Hematopoietic multipotent progenitor cell treated with erythropoietin and hydrocortisone succinate and interleukin-3 and kit ligand, for 4 days (in vitro differentiated cells): ENCODE measurements around the gene SNX18.
"Not testable (repeated sequence)": the region's sequence is repeated elsewhere in the genome, so short reads cannot be mapped to it uniquely, and the experiment has no call there.

Experiments used
- DNase-seq: peaks from one replicate; pipeline ENCODE4 v3.0.0-alpha.2; 2015

The SNX18 gene

DNA sequence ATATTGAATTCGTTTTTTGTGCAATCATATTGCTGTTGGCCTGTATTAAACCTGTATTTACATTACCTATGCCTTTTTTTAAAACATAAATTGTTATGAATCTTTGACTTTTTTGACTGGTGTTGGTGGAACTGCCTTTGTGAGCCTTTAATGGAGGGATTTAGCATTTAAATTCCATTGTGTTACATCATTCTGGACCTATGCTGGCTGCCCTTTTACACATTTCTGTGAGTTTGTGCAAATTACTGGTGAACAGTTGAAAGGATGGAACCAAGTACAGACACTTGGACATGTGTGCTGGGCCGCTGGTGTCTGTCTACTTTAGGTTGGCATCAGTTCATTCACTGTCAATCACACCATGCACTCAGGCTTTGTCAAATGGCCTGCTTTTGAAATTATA is 3.4 kb downstream of the SNX18 start:
- DNase-seq: no peak

DNA sequence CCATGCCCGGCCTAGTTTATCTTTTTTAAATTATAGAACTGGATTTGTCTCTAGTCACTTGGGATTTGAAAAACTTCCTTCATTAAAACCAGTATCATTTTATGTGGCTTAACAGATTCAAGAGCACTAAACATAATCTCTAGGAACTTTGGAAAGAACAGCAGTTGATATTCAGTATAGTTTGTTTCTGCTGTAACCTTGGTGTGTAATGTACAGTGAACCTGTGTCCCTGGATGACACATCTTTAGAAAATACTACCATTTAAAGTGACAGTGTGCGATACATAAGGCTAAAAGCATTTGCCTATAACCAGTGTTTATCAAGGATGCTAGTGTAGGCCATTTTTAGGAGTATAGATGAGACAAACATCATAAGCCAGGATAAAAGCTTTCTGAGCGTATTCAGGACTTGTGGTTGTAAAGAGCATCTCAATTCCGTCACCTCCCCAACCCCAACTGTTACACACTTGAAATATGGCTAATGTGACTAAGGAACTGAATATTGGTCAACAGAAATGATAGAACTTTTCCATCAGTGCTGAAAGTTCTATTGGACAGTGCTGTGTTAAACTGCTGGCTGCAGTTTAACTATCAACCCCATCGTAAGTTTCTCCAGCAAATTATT is 4.4 kb downstream of the SNX18 start:
- DNase-seq: no peak

DNA sequence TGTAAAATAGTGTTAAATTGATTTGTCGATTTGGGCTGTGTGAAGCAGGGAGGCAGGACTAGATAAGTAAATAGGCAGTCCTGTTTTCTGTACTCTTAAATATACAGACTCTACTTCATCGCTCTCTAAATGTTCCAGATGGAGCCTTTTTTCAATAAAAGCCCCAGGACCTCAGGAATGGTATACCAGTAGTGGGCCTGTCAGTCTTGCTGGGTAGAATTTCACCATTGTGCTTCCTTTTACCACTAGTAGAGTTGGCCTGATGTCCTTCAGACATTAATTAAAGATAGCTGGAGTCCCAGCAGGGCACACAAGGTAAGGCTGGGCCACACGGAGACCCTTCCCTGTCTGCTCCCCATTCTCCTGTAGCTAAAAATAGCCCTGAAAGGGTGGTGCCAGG is 6.0 kb downstream of the SNX18 start:
- no peak for DNase-seq

DNA sequence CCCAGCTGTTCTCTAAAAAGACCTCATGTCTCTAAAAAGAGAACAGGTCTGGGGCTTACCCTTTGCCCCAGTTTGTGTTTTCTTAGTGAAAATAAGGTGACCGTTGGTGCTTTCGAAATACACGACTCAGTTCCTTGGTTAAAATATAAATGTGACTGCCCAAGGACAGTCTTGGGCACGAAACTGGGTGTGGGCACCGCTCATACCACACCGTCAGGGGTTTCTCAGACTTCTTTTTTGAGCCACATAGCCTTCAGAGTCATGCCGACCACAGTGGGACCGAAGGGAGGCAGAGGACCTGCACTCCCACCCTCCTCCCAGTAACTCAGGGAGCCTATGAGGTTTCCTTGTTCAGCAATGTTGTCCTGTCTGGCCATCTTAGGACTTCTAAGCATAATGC is 6.5 kb downstream of the SNX18 start:
- DNase-seq: no peak

DNA sequence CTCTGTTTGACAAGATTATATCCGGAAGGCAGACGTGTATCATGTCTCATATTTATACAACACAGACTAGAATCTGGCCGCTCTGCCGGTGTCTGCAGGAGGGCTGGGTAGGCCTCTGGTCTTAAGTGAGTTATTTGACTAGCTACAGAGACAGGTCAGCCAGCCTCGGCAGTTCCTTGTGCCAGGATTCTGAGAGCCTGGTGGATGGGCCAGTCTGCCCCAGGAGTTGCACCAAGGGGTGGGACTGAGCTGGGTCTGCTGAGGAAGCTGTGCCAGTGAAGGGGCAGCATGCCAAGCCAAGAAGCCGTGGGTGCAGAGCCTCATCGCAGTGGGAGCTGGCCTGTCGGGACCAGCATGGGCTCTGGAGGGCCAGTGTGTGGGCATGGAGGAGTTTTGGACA is 7.1 kb downstream of the SNX18 start:
- no peak for DNase-seq

DNA sequence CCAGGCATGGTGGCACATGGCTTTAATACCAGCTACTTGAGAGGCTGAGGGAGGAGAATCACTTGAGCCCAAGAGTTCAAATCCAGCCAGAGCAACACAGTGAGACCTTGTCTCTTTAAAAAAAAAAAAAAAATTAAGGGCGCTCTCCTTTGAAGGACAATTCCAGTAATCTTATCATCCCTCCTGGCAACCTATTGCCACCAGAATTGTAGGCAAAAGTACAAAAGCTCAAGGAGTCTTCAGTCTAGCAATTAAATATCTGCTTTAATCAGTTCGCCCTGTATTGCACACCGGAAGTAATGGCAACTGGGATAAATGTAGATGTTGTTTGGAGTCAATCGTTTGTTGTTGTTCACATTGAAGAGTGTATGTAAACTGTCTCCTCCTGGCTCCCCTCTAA is 7.7 kb downstream of the SNX18 start:
- DNase-seq: no peak

DNA sequence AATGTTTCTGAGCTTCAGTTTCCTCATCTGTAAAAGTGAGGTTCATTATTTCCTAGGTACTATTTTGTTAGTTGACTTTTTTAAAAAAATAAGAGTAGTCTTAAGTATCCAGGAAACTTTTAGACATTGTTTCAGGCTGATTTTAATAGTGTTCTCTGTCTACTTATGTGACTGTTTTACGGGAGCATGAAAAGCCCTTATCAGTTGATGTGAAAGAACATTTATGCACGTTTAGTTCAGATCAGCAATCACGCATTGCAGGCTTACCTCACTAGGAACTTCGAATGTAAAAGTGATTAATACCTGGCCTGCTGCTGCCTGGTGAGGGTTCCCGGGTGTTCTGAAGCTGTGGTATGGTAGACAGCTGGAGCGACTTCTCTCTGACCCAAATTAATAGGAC is 8.1 kb downstream of the SNX18 start:
- no peak for DNase-seq

DNA sequence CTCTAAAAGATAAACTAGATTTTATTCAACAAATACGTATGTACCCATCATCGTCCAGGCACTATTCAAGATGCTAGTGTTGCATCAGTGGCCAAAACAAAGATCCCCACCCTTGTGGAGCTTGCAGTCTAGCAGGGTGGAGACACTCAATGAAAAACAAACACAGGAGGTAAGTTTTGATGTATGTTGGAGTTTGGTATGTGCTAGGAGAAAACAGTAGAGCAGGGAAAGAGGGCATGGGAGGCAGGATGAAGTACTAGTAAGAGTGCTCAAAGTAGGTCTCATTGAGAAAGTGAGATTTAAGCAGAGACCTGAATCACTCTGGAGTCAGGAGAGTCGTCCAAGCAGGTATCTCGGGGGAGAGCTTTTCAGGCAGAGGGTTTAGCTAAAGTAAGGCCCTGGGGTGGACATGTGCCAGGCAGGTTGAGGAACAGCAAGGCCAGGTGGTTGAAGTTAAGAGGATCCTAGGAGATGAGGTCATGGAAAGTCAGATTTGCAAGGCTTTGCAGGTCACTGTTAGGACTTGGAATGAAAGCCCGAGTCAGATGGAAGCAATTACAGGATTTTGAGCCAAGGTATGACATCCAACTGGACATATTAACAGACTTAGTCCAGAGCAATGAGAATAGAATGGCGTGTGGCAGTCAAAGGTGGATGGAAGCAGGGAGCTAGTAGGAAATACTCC is 9.2 kb downstream of the SNX18 start:
- no peak for DNase-seq

DNA sequence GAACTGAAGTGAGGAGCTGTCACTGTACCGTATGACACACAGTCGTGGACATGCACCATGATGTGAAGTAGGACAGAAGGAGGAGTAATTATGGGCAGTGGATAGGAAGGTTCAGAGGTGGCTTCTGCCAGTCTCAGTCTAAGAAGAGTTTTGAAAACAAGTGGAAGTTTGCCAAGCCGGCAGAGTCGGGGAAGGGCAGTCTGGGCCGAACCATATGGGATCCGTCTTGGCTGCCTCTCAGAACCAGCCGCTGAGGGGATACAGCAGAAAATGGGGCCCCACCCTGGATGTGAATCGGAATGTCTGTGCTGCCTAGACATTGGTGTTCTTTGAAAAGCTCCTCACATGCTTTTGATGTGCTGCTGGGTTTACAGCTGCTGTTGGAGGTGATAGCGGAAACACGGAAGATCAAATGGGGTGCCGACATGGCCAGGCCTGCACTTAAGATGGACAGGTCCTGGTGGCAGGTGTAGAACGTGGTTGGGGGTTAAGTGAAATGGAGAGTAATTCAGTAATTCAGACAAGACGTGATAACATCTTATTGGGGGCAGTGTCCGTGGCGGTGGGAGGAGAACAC is 11.2 kb downstream of the SNX18 start:
- DNase-seq: no peak

DNA sequence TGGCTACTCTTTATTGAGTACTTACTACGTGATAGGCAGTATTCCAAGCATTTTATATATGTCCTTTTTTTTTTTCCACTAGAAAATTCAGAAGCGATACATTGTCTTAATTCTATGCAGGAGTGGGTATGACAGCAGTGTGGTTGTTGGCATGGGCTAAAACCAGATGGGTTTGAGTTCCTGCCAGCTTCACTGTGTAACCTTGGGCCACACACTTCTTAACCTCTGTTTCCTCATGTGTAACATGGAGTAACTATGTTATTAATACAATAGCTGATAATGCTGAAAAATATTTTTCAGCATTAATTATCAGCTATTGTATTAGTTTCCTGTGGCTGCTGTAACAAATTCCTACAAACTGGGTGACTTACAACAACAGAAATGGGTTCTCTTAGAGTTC is 12.0 kb downstream of the SNX18 start:
- DNase-seq: no peak

DNA sequence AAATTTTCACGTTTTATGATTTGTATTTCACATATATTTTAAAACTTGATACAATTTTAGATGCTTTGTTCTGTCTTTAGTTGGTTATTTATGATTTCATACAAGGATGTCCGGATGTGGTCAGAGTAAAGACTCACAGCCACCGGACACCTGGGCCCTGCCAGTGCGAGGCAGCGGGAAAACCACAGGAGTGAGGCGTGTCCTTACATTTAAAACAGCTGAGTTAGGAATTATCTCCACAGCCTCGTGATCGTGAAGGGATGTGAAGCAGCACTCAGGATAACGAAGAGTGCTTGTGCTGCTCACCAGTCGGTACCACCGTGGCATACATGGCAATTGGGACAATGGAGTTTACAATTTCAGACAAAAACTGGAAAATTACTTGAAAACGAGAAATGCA is 14.0 kb downstream of the SNX18 start:
- DNase-seq: no peak

DNA sequence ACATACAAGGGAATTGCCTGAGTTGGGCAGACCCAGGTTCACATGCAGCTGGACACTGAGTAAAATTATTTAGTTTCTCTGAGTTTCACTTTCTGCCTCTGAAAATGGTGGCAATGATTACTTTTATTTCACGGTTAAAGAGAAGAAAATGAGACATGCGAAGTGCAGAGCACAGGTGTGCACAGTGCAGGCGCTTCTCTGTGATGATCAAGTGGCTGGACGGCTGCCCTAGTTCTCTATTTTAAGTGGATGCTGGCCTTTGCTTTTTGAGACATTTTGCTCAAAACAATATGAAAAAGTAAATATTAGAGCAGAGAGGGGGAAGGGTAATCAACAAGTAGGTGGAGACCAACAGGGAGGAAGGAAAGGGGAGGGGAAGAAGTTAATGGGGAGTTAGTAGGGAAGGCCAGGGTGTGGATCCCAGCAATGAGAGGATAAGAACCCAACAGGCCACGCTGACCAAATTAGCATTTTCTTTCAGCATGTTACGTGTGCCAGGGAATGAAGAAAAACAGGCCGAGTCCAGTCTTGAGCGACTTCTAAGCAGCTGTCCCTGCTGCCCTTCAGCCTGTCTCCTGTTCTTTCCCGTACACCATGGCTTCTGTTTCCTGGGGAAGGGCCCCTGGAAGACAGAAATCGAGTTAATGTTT is 16.1 kb downstream of the SNX18 start:
- DNase-seq: no peak

DNA sequence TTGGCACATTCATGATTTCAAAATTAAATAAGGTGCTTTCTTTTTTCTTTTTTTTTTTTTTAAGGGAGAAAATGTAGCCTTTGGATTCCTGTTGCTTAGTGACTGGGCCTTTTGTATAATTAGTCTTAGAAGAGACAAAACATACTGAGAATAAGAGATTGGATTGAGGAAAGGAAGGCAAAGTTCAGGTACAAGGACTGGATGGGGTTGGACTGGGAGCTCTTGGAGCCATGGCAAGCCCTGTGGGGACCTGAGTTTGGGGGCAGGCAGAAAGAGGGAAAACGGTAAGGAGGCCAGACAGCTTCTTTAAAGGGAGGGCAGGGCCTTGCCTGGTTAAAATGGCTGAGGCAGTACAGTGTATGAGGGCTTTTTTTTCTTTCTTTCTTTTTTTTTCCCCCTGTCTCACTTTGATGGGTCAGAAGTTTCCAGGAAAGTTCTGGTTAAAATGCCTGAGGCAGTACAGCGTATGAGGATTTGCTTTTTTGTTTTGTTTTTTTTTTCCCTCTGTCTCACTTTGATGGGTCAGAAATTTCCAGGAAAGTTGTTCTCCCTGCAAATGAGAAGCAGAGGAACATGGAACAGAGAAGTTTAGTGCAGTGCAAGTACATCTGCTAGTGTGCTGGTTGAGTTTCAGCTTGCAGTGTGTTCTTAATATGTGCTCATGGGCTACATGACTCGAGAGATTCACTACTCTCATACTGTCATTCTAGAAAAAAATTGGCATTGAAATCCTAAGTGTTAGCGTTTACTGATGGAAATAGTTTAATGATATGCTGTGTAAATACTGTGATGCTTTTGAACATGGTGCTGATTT is 16.8 kb downstream of the SNX18 start:
- DNase-seq: no peak

DNA sequence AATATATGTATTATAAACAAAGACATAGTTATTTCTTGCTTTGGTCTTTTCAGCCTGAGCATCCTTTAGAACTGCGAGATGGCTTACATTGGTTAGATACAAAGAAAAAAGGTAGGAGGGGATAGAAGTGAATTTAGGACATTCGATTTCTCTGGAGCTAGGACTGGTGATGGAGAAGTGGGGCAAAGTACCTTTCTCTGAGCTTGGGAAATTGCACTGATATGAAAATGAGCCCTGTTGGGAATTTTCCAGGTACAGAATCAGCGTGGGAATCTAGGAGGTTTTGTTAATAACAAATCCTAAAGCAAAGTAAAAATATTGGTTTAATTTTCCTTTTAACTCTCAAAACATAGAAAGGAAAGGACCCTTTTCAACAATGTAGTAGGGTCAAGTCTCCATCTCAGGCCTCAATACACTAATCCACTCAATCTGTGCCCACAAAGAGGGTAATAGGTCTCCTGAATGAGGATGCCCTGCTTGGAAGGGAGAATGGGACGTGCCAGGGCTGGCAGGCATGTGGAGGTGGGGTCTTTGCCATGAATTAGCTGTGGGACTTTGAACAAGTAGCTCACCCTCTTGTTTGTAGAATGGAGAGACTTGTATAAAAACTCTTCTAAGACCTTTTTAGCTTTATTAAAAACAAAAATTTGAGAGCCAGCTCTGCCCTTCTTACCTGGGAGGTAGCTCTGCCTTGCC is 17.7 kb downstream of the SNX18 start:
- DNase-seq: no peak

DNA sequence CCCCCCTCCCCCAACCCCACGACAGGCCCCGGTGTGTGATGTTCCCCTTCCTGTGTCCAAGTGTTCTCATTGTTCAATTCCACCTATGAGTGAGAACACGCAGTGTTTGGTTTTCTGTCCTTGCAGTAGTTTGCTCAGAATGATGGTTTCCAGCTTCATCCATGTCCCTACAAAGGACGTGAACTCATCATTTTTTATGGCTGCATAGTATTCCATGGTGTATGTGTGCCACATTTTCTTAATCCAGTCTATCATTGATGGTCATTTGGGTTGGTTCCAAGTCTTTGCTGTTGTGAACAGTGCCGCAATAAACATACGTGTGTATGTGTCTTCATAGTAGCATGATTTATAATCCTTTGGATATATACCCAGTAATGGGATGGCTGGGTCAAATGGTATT is 18.8 kb downstream of the SNX18 start:
- DNase-seq: not testable (repeated sequence)

DNA sequence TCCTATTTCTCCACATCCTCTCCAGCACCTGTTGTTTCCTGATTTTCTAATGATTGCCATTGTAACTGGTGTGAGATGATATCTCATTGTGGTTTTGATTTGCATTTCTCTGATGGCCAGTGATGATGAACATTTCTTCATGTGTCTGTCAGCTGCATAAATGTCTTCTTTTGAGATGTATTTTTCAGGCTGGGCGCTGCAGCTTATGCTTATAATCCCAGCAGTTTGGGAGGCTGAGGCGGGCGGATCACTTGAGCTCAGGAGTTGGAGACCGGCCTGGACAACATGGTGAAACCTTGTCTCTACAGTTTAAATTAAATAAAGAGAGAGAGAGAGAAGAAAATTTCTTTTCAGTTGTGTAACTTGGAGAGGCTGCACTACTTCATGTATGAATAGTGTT is 19.3 kb downstream of the SNX18 start:
- DNase-seq: not testable (repeated sequence)

DNA sequence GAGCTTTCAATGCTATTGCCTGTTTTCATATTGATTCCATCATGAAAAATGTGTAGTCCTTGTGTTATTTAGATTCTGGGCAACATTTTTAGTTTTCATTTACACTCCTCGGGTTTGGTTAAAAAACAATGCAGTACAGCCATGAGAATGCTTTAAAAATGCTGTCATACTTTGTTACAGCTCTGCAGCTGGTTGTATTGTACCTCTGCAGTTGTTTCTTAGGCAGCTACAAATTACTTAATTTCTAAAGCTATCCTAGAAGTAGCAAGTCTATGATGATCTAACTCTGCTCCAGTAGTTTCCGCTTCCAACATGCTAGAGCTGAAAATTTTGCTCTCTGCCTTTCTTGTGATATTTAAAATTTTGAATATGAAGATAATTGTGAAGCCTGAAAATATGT is 20.2 kb downstream of the SNX18 start:
- DNase-seq: no peak

DNA sequence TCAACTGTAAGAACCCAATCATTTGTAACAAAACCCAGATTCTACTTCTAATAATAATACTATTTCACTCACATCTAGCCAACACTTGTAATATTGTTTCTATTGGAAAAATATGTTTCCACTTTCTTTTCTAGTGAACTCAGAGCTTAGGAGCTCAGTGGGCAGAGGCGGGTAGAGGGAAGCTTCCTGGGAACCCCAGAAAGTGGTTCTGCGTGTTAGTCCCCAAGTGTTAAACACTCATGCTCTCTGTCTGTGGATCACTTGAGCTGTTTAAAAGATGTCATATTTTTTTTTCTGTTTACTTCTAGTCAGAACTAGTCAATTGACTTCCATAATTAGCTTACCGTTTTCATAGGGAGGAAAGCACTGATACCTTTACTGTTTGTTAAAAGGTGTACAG is 20.6 kb downstream of the SNX18 start:
- no peak for DNase-seq

DNA sequence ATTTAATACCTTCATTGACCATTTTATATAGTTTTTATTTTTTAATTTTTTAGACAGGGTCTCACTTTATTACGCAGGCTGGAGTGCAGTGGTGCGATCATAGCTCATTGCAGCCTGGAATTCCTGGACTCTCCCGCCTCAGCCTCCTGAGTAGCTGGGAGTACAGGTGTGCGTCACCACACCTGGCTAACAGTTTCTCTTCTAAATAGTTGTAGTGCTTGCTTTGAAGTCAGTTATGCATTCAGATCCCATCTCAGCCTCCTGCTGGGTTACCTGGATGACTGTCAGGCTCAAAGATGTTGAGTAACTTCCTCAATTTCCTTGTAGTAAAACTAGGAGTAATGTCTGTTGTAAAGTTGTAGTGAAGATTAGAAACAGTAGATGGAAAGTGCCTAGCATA is 21.4 kb downstream of the SNX18 start:
- DNase-seq: no peak

DNA sequence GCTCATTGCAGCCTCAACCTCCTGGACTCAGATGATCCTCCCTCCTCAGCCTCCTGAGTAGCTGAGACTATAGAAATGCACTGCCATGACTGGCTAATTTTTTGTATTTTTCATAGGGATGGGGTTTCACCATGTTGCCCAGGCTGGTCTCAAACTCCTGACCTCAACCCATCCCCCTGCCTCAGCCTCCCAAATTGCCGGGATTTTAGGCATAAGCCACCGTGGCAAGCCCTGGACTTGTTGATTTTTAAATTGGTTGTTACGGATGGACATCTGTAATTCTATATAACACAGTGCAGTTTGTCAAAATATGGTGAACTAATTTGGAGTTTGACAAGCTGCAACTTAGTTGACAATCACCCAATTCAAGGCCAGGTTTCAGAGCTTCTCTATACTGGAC is 22.7 kb downstream of the SNX18 start:
- DNase-seq: no peak

DNA sequence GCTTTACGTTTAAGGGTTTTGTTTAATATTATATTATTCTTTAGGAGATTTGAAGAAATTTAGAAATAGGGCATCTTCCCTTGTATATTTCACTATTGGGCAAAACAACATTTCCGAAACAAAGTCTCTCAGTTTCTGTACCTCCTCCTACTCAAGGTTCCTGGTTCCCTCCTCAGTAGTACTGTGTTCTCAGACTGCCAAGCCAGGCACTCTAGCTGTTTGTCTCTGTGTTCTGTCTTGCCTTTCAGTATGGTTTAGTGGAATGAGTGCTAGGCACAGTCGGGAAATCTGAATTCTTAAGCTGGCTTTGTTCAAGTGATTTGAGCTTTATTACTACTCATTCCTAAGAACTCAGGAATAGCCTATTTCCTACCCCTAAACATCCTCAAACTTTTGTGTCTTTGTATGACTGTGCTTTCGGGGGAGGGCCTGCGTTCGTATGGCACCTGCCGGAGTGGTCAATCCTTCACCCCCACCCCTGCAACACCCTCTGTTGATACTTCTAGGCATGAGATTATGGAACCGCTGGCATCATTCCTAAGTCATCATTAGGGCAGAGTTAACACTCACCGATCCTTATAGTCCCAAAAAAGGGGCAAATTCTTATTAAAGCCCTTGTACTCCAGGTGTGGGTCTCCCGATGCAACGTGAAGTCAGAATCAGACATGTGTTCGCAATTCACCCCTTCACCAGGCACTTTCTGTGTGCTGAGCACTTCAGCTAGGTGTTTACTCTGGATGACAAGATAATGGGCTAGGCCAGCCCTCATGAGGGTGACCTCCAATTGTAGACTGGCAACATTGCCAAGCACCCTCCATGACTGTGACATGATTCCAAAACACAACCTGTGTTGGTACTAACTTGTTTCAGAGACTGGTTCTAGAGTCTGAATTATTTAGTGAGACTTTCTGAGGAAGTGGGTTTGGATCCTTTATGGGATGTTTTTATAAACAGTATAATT is 24.5 kb downstream of the SNX18 start:
- DNase-seq: no peak

DNA sequence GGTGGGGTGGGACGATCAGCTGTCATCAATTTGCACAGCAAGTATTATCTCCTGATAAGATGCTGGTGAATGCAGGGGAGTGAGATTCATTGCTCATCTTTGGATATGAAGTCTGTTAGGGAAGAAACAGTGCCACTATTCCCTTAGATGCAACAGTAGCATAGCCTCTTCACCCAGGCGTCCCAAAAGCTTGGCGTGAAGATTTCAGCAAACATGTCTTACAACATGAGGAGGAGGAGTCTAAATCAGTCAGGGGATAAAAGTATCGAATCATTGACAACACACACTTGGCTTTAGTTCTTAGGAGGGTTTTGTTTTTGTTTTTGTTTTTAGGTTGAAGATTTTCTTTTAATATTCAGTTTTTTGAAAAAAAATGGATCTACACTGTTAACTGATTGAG is 26.5 kb downstream of the SNX18 start:
- DNase-seq: no peak
